Glomerular endothelial cell (primary cell): ENCODE measurements around the gene CALML3. TPM values are rescaled to one million over a fixed set of nuclear protein-coding genes. Genes with fewer than 3 reads are reported as not detected.

Experiments
- DNase-seq: peaks from one replicate; pipeline ENCODE4 v3.0.0-alpha.2; 2011; ENCODE audit warnings: low read depth, low spot score; ENCODE audit errors: extremely low read depth
- total RNA-seq: library from RNA; depleted of rRNA; stranded (reverse); fragments of >200 nt; gene quantifications from 2 replicates; pipeline ENCODE4 v1.2.3, GENCODE V29; 2015

The CALML3 gene
- total RNA-seq, 1 donor from 2014 or later, result not detected

DNA sequence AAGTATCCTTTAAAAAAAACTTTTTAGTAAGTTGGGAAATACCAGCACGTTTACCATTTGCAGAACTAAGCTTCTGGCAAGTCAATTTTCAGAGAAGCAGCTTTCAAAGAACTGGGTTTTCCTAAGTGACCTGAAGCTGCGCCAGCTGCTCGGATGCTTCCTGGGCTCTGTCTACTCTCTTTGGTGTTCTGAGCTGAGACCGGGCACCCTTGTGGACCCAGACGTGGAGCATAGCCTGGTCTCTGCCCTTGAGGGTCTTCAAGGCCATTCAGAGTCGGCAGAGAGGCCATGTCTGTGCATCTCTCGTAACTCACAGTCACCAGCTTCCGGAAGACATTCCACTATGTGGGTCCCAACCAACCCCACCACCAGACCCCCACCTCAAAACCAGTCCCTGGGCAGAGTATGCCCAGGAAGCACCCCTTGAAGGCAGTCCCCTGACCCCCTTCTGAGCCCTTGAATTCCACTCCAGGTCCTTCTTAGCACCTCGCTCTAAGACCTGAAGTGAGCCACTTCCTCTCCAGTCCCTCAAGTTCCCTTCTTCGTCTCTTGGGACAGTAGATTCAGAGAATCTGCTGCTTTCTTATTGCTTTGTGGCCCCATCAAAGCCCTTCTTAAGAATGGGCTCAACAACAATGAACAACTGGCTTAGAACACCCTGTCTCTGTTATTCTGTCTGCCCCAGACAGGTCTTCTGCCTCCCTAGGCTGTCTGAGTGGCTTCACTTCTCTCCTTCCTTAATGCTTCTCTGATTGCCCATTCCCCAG is 33.9 kb upstream of the CALML3 start:
- no peak for DNase-seq

- DNase-seq, result no peak
These were observed 33.3 kb upstream of the CALML3 start for GRCh38 chr10:5491477-5491876.

DNA sequence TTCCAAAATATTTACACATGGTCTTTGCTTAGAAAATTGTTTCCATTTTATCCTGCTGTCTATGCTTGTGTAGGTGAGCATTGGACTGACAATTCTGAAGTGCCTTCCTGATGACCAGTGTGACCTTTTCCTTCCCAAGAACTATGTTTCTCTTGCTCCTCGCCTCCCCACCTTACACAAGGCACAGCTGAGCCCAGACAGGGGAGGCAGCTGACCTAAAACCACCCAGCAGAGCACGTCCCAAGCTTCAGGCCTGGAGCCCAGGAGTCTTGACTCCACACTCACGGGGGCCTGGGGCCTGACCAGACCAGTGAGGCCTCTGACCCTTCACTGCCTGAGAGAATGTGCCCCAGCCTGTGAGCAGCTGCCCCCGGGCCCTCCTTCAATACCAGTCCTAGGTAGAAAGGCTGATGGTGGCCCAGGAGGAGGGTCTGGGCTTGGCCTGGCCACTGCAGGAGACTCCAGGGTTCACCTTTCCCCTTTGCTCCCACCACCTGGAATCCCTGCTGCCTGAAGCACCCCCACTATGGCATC is 32.4 kb upstream of the CALML3 start:
- DNase-seq, result no peak

- no peak for DNase-seq
These were observed 31.7 kb upstream of the CALML3 start for GRCh38 chr10:5492929-5493576.

DNA sequence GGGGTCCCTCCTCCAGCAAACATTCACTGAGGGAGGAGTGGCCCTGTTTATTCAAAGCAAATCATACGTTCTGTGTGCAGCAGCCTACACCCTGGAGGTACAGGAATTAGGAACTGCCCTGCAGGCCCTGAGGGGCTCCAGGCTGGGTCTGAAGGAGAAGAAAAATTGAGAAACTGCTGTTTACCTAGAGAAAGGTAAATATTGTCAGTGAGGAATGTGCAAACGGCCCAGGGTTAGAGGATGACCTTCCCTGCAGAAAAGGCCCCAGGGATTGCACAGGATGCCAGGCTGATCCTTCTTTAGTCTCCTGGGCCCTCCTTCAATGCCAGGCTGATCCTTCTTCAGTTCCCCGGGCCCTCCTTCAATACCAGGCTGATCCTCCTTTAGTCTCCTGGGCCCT is 31.1 kb upstream of the CALML3 start:
- DNase-seq, result no peak

DNA sequence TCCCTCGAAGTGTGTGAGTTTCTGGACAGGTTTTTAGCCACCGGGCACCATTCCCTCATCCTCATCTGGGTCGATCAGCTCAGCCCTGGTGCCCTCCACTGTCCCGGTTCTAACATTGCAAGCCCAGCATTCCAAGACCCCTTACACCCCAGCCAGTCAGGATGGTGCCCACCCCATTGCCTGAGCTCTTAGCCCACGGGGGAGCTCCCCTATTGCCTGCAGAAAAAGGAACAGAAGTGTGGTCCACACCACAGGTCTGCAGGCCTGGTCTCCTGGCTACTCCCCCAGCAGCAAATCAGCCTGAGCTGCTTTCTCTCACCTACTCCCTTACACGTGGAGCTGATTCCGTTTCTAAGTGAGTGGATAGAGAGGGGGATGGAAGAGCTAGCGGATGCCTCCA is 30.1 kb upstream of the CALML3 start:
- DNase-seq, result no peak

DNA sequence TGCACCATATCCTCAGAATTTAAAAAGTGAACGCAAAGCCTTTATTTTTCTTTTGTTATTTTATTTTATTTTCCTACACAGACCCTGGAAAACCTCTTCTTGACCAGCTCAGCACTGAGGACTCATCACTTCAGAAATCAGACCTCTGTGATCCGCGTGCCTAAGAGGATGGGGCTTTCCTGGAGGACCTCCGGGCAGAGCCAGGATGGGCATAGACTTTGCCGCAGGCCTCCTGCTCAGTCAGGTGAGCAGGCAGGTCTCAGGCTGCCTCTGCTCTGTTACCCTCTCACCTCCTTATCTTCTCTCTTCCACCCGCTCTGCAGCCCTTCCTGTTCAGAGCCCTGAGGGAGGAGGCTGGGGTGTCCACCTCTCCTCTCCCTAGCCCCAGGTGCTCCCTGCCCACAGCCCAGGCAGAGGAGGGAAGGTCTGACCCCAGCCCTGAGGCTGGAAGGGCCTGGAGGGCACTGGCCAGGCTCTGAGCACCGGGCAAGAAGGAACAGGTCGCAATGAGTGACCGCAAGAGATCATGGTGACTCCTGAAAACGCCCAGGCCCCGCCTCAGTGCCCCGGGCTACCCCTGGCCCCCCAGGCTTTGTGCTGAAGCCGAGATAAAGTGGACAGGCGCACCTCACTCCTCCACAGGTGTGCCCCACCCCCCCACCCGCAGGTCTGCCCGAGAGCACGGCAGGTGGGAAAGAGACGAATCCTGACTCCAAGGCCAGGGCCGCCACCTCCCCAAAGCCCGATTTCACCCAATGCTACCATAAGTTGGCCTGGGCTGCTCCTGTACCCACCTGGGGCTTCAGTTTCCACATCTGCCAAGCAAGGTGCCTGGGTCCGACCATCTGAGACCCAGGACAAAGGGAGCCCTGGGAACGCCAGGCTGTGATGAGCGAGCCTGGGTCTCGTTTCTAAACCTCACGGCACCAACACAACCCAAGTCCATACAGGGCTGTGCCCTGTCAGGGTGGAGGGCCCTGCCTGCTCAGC is 28.2 kb upstream of the CALML3 start:
- no peak for DNase-seq

DNA sequence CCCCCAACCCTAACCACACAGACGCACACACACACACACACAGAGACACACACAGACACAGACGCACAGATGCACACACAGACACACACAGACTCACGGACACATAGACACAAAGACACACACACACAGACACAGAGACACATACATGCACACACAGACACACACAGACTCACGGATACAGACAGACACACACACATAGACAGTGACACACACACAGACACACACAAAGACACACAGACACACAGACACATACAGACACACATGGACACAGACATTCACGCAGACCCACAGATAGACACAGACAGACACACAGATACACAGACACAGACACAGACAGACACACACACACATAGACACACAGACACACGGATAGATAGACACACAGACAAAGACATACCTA is 27.5 kb upstream of the CALML3 start:
- no peak for DNase-seq

DNA sequence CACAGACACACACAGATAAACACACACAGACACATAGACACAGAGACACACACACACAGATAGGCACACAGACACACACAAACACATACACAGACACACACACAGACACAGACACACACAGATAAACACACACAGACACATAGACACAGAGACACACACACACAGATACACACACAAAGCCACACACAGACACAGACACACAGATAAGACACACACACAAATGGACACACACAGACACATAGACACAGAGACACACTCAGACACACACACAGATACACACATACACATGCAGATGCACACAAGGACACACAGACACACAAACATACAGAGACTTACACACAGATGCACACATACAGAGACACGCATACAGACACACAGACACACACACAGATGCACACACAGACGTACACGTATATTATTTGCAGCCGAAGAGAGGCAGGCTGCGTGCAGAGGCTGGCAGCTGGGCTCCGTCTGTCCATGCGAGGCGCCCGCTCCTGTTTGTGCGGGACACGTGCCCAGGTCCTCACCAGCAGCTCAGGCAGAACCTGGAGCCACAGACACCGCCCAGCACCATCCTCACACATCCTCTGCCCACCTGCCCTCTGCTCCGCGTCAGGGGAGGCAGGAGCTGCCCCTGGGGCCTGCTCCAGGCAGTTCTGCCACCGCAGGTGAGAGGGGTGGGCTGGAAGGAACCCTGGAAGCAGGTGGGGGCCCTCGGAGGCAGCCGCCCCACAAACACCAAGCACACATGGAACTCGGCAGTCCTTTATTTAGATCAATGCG is 26.6 kb upstream of the CALML3 start:
- no peak for DNase-seq

- no peak for DNase-seq
These were observed 25.8 kb upstream of the CALML3 start for GRCh38 chr10:5498791-5499492.

GRCh38 chr10:5499493-5500140 is 25.1 kb upstream of the CALML3 start, which contains the start of gene CALML5:
Gene CALML5 (minus strand): TSS chr10:5499570. CDS start chr10:5499438, 132 bp downstream.
- no peak for DNase-seq

GRCh38 chr10:5500162-5500670 is 24.5 kb upstream of the CALML3 start:
- DNase-seq, result no peak

GRCh38 chr10:5500910-5501309 is 23.9 kb upstream of the CALML3 start:
- no peak for DNase-seq

- no peak for DNase-seq
These were observed 22.7 kb upstream of the CALML3 start for GRCh38 chr10:5502061-5502521.

- no peak for DNase-seq
These were observed 21.9 kb upstream of the CALML3 start for GRCh38 chr10:5502571-5503476.

DNA sequence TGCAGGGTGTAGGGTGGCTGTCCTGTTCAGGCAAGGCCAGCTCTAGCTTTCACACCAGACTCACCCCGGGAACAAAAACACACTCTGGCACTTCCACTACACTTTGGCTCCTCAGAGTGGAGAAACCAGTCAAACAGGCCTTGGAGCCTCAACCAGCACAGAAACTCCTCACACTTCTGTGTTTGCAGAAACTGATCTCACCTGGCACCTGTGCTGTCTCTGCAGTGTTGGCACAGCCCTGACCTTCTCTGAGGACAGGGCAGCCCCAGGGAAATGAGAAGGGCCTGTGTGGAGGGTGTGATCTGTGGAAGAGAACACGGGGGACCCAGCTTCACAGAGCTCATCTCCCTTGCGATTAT is 21.3 kb upstream of the CALML3 start:
- no peak for DNase-seq

- no peak for DNase-seq
These were observed 20.4 kb upstream of the CALML3 start for GRCh38 chr10:5504146-5505072.
